Endothelial cell of umbilical vein (primary cell): ENCODE results near the gene TOR1B. TPM values are rescaled to one million over a fixed set of nuclear protein-coding genes. Genes with fewer than 3 reads are reported as not detected.

Experiments used
- BruUV-seq: library from RNA; stranded (reverse); fragments of 400-500 nt; replicated peaks from 2 replicates; lab custom pipeline; 2021; lab: Mats Ljungman, UMichigan
- CTCF ChIA-PET: fragments of 300-600, 350-600 bp; sonication (Branson Sonifier 250); formaldehyde crosslinking; loops from one replicate; lab custom pipeline; 2021; ENCODE audit warnings: antibody characterized with exemption, inconsistent platforms; lab: Charles Lee
- POLR2A ChIA-PET: fragments of 300-600, 350-600 bp; sonication (Branson Sonifier 250); formaldehyde crosslinking; loops from one replicate; lab custom pipeline; 2021; ENCODE audit warnings: antibody characterized with exemption, inconsistent platforms; lab: Charles Lee
- DNase-seq: peaks from one replicate; pipeline ENCODE4 v3.0.0-alpha.2; 2011; ENCODE audit warnings: low read depth, low spot score
- FAIRE-seq: peaks from 2 replicates; lab custom pipeline; 2011; peaks lifted over from hg19 to GRCh38; lab: Jason Lieb, UNC
- H2AFZ ChIP-seq: 2 replicates; pipeline ENCODE4 v1.6.0; 2012; ENCODE audit warnings: low read depth, low read length, control low read depth, inconsistent platforms
- H3K27ac ChIP-seq: 2 replicates; pipeline ENCODE4 v1.5.1; 2011; ENCODE audit warnings: low read depth, mild to moderate bottlenecking, control low read depth, low read length, moderate library complexity; ENCODE audit not compliant: insufficient read depth
- H3K27me3 ChIP-seq, 2 experiments: 2 replicates each; pipeline versions ENCODE4 v1.6.0 to v1.6.1; 2011; ENCODE audit warnings: low read length in 2 of 2, mixed read lengths in 1 of 2; ENCODE audit not compliant: control insufficient read depth in 2 of 2, insufficient read depth in 2 of 2
- H3K36me3 ChIP-seq, 2 experiments: 2 replicates in 1 of 2; 3 replicates in 1 of 2; pipeline ENCODE4 v1.5.1; 2011; ENCODE audit warnings: low read length in 2 of 2, mild to moderate bottlenecking in 1 of 2, moderate library complexity in 1 of 2; ENCODE audit not compliant: control insufficient read depth in 2 of 2, insufficient read depth in 2 of 2; ENCODE audit errors: extremely low read depth in 1 of 2
- H3K4me1 ChIP-seq: 3 replicates; pipeline ENCODE4 v1.5.1; 2011; ENCODE audit warnings: mild to moderate bottlenecking, low read length; ENCODE audit not compliant: control insufficient read depth, insufficient read depth; ENCODE audit errors: extremely low read depth
- H3K4me2 ChIP-seq: 2 replicates; pipeline ENCODE4 v1.6.1; 2011; ENCODE audit warnings: low read length, control low read depth, mixed read lengths; ENCODE audit not compliant: insufficient read depth
- H3K4me3 ChIP-seq, 3 experiments: fragments of 200-600 bp in 1 of 3; sonication (generic), shearing (Covaris generic) in 1 of 3; replicated peaks in 1 of 3; 2 replicates each; pipeline ENCODE4 v1.5.1; 2011 to 2016; ENCODE audit warnings: control low read depth in 3 of 3, low read length in 3 of 3, mild to moderate bottlenecking in 2 of 3, inconsistent platforms in 1 of 3, low read depth in 1 of 3, moderate library complexity in 1 of 3; ENCODE audit not compliant: insufficient read depth in 1 of 3
- H3K79me2 ChIP-seq: 2 replicates; pipeline ENCODE4 v1.6.0; 2012; ENCODE audit warnings: low read length, inconsistent platforms; ENCODE audit not compliant: control insufficient read depth, insufficient read depth
- H3K9ac ChIP-seq: replicated peaks from 2 replicates; pipeline ENCODE3; 2011; ENCODE audit warnings: low read length, control low read depth; ENCODE audit not compliant: insufficient read depth; ENCODE audit errors: extremely low read depth
- H3K9me1 ChIP-seq: replicated peaks from 3 replicates; pipeline ENCODE4 v1.6.0; 2011; ENCODE audit warnings: mild to moderate bottlenecking, low read length; ENCODE audit not compliant: control insufficient read depth, insufficient read depth; ENCODE audit errors: extremely low read depth
- H3K9me3 ChIP-seq: replicated peaks from 2 replicates; pipeline ENCODE4 v1.5.1; 2012; ENCODE audit warnings: low read length, inconsistent platforms; ENCODE audit not compliant: control insufficient read depth, insufficient read depth
- H4K20me1 ChIP-seq: replicated peaks from 2 replicates; pipeline ENCODE3; 2011; ENCODE audit warnings: mild to moderate bottlenecking, low read length; ENCODE audit not compliant: control insufficient read depth, insufficient read depth; ENCODE audit errors: extremely low read depth
- EZH2 ChIP-seq: IDR thresholded peaks from 2 replicates; pipeline ENCODE4 v1.6.1; 2012; ENCODE audit warnings: borderline replicate concordance, low read depth, mild to moderate bottlenecking, moderate library complexity, low read length, inconsistent platforms; ENCODE audit not compliant: severe bottlenecking
- GATA2 ChIP-seq: IDR thresholded peaks from 2 replicates; pipeline ENCODE4 v1.7.0; 2011; ENCODE audit warnings: low read depth, mild to moderate bottlenecking, moderate library complexity, mixed read lengths, low read length; ENCODE audit not compliant: insufficient read length, insufficient read depth
- JUN ChIP-seq: IDR thresholded peaks from 2 replicates; pipeline ENCODE4 v1.6.1; 2011; ENCODE audit warnings: borderline replicate concordance, low read depth; ENCODE audit not compliant: insufficient read length, insufficient read depth
- POLR2AphosphoS5 ChIP-seq: IDR thresholded peaks from 2 replicates; pipeline ENCODE4 v1.6.1; 2012; ENCODE audit warnings: low read depth, mild to moderate bottlenecking, control low read depth, low read length, moderate library complexity; ENCODE audit not compliant: insufficient read depth
- dilution Hi-C: fragments of 300-500 bp; cut with MboI; formaldehyde crosslinking; loops from one replicate; pipeline ENCODE4 v1.15.0; 2019; ENCODE audit warnings: low sequenced_read_pairs; ENCODE audit not compliant: extremely low pct_ligation_motif_present
- intact Hi-C: fragments of 100-400 bp; cut with micrococcal nuclease; formaldehyde crosslinking; loops from one replicate; pipeline ENCODE4 v1.10.0; 2022
- polyA plus RNA-seq, 4 experiments: library from polyadenylated mRNA; depleted of rRNA in 3 of 4; stranded (reverse) in 3 of 4; unstranded in 1 of 4; fragments of >200 nt; gene quantifications; 2 replicates each; pipeline versions ENCODE4 v1.2.1 to v1.2.3, GENCODE V29; 2011 to 2012; ENCODE audit warnings: missing spikeins in 1 of 4
- total RNA-seq: library from RNA; stranded (reverse); gene quantifications from 2 replicates; pipeline ENCODE4 v1.2.3, GENCODE V29; 2021
- TF ChIP-seq, protein P1 (sequence below), 2 donors: IDR thresholded peaks; 1 replicate in 1 of 2; 2 replicates in 1 of 2; pipeline ENCODE4 v1.5.1; 2011; ENCODE audit warnings: low read length in 2 of 2, mild to moderate bottlenecking in 2 of 2, moderate library complexity in 2 of 2, control low read depth in 1 of 2, inconsistent platforms in 1 of 2, low read depth in 1 of 2; ENCODE audit not compliant: insufficient read depth in 1 of 2; ENCODE audit errors: extremely low read depth in 1 of 2

The TOR1B gene
- total and polyA plus RNA-seq, 2 donors (not counting 3 experiments of a cell fraction or from before 2014, with no cell fraction given), result 27.0 to 29.5 TPM

DNA sequence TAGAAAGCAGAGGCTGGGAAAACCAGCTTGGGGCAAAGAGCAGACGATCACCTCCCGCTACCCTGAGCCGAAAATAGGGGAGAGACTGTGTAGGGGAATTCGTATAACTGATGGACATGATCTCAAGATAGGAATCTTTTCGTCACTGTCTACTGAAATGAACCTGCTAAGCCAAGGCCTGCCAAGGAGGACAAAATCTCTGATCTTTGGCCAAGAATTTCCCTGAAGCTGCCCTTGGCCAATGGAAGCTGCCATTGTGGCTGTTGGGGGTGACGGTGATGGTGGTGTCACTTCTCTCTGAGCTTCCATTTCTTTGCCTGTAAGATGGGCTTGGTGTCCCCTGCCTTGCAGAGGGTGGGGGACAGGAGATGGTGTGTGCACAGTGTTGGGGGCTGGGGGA, 46.8 kb upstream of the TOR1B start:
- Histone ChIP-seq H3K27me3 (peaks cover 2 to 5% of the 10 kb centered on the region in 2 experiments), H3K4me1 (no peaks in the 10 kb centered on the region), H2AFZ (no peak overlapping the region), H3K79me2 (no peaks in the 10 kb centered on the region), H3K9ac (no peak overlapping the region), H3K9me1 (no peaks in the 10 kb centered on the region), H3K9me3 (no peaks in the 10 kb centered on the region), H4K20me1 (no peaks in the 10 kb centered on the region), H3K4me3 (no peak overlapping the region), H3K36me3 (no peaks in the 10 kb centered on the region), H3K4me2 (no peak overlapping the region), H3K27ac (no peak overlapping the region)
- FAIRE-seq, result no peak
- CTCF ChIA-PET, result interaction anchor here (1.0 to 3.3 kb wide), 5 partner anchors 9 to 29 kb away, joined by 3 to 14 read pairs (median 5); no protein-coding TSS in a partner anchor
- POLR2A ChIA-PET, result interaction anchor here (0.9 kb wide), 1 partner anchor 17 kb away, joined by 4 read pairs; no protein-coding TSS in a partner anchor
- dilution Hi-C loops (no loop called here), intact Hi-C loops (no loop called here)
- DNase-seq, result no peak
- no TSS peak for BruUV-seq
- no peak for TF ChIP-seq POLR2AphosphoS5
- no peak for TF ChIP-seq EZH2
- TF ChIP-seq, protein P1, sequence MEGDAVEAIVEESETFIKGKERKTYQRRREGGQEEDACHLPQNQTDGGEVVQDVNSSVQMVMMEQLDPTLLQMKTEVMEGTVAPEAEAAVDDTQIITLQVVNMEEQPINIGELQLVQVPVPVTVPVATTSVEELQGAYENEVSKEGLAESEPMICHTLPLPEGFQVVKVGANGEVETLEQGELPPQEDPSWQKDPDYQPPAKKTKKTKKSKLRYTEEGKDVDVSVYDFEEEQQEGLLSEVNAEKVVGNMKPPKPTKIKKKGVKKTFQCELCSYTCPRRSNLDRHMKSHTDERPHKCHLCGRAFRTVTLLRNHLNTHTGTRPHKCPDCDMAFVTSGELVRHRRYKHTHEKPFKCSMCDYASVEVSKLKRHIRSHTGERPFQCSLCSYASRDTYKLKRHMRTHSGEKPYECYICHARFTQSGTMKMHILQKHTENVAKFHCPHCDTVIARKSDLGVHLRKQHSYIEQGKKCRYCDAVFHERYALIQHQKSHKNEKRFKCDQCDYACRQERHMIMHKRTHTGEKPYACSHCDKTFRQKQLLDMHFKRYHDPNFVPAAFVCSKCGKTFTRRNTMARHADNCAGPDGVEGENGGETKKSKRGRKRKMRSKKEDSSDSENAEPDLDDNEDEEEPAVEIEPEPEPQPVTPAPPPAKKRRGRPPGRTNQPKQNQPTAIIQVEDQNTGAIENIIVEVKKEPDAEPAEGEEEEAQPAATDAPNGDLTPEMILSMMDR (IDR thresholded peaks at IDR 0.05; ENCODE audit: extremely low read depth in 1 of 2, insufficient read depth in 1 of 2, low read depth in 1 of 2, low read length in 2 of 2), result no peak
- TF ChIP-seq JUN, result no peak

GRCh38 chr9:129757045-129757444, 45.9 kb upstream of the TOR1B start:
- intact Hi-C loops, result no loop called here
- no peak overlapping the region for H3K27ac ChIP-seq
- H3K4me2 ChIP-seq, result no peak overlapping the region
- H3K9me3 ChIP-seq, result no peaks in the 10 kb centered on the region
- ChIA-PET POLR2A (no interaction called here), CTCF (interaction anchor here (1.0 to 2.9 kb wide), 3 partner anchors 9 to 20 kb away, joined by 3 to 14 read pairs (median 3); no protein-coding TSS in a partner anchor)
- FAIRE-seq, result no peak
- dilution Hi-C loops, result no loop called here
- peaks cover 2 to 5% of the 10 kb centered on the region in 2 experiments for H3K27me3 ChIP-seq
- no TSS peak for BruUV-seq
- H3K4me3 ChIP-seq, result no peak overlapping the region
- H2AFZ ChIP-seq, result no peak overlapping the region
- no peak for TF ChIP-seq GATA2
- no peak for TF ChIP-seq JUN
- H3K9ac ChIP-seq, result no peak overlapping the region
- H3K36me3 ChIP-seq, result no peaks in the 10 kb centered on the region
- H3K79me2 ChIP-seq, result no peaks in the 10 kb centered on the region
- DNase-seq, result no peak
- H4K20me1 ChIP-seq, result no peaks in the 10 kb centered on the region
- no peaks in the 10 kb centered on the region for H3K9me1 ChIP-seq
- H3K4me1 ChIP-seq, result no peaks in the 10 kb centered on the region
